PFSK-1 (cell line): ENCODE data around the gene ACER3.

Source experiments
- FOXP2 ChIP-seq: optimal IDR thresholded peaks from 2 replicates; pipeline ENCODE3; 2011; ENCODE audit warnings: borderline replicate concordance, control low read depth, inconsistent platforms; ENCODE audit not compliant: insufficient read depth; ENCODE audit errors: extremely low read length, extremely low read depth
- POLR2AphosphoS5 ChIP-seq: IDR thresholded peaks from 2 replicates; pipeline ENCODE4 v1.6.1; 2012; ENCODE audit warnings: low read depth, mild to moderate bottlenecking, control low read depth, low read length, moderate library complexity
- SIN3A ChIP-seq: IDR thresholded peaks from 2 replicates; pipeline ENCODE4 v1.6.1; 2012; ENCODE audit warnings: mild to moderate bottlenecking, low read length, moderate library complexity, borderline replicate concordance; ENCODE audit not compliant: insufficient read depth
- TAF1 ChIP-seq: IDR thresholded peaks from 2 replicates; pipeline ENCODE4 v1.6.1; 2012; ENCODE audit warnings: low read length, control low read depth, borderline replicate concordance; ENCODE audit not compliant: insufficient read depth
- TF ChIP-seq, protein P1 (sequence below), 2 experiments: IDR thresholded peaks; 2 replicates each; pipeline versions ENCODE4 v1.6.1 to v1.8.0; 2011 to 2012; ENCODE audit warnings: low read depth in 2 of 2, low read length in 2 of 2, control low read depth in 1 of 2, inconsistent platforms in 1 of 2, mild to moderate bottlenecking in 1 of 2, moderate library complexity in 1 of 2; ENCODE audit not compliant: insufficient read depth in 1 of 2

Gene ACER3

GRCh38 chr11:77047007-77047927, 186.5 kb downstream of the ACER3 start:
- TF ChIP-seq TAF1 (no peak), SIN3A (no peak), POLR2AphosphoS5 (no peak), FOXP2 (no peak)
- TF ChIP-seq, protein P1, sequence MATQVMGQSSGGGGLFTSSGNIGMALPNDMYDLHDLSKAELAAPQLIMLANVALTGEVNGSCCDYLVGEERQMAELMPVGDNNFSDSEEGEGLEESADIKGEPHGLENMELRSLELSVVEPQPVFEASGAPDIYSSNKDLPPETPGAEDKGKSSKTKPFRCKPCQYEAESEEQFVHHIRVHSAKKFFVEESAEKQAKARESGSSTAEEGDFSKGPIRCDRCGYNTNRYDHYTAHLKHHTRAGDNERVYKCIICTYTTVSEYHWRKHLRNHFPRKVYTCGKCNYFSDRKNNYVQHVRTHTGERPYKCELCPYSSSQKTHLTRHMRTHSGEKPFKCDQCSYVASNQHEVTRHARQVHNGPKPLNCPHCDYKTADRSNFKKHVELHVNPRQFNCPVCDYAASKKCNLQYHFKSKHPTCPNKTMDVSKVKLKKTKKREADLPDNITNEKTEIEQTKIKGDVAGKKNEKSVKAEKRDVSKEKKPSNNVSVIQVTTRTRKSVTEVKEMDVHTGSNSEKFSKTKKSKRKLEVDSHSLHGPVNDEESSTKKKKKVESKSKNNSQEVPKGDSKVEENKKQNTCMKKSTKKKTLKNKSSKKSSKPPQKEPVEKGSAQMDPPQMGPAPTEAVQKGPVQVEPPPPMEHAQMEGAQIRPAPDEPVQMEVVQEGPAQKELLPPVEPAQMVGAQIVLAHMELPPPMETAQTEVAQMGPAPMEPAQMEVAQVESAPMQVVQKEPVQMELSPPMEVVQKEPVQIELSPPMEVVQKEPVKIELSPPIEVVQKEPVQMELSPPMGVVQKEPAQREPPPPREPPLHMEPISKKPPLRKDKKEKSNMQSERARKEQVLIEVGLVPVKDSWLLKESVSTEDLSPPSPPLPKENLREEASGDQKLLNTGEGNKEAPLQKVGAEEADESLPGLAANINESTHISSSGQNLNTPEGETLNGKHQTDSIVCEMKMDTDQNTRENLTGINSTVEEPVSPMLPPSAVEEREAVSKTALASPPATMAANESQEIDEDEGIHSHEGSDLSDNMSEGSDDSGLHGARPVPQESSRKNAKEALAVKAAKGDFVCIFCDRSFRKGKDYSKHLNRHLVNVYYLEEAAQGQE (IDR thresholded peaks at IDR 0.05; ENCODE audit: insufficient read depth in 1 of 2, low read depth in 2 of 2, low read length in 2 of 2), result no peak

- TF ChIP-seq SIN3A, result no peak
- TF ChIP-seq, protein P1 (IDR thresholded peaks at IDR 0.05; ENCODE audit: insufficient read depth in 1 of 2, low read depth in 2 of 2, low read length in 2 of 2), result no peak
- no peak for TF ChIP-seq TAF1
- no peak for TF ChIP-seq POLR2AphosphoS5
- no peak for TF ChIP-seq FOXP2
These were observed 188.3 kb downstream of the ACER3 start for GRCh38 chr11:77049026-77049425.

GRCh38 chr11:77051511-77051910, 190.8 kb downstream of the ACER3 start:
- no peak for TF ChIP-seq TAF1
- TF ChIP-seq FOXP2, result no peak
- no peak for TF ChIP-seq POLR2AphosphoS5
- TF ChIP-seq SIN3A, result no peak
- TF ChIP-seq, protein P1 (IDR thresholded peaks at IDR 0.05; ENCODE audit: insufficient read depth in 1 of 2, low read depth in 2 of 2, low read length in 2 of 2), result no peak

DNA sequence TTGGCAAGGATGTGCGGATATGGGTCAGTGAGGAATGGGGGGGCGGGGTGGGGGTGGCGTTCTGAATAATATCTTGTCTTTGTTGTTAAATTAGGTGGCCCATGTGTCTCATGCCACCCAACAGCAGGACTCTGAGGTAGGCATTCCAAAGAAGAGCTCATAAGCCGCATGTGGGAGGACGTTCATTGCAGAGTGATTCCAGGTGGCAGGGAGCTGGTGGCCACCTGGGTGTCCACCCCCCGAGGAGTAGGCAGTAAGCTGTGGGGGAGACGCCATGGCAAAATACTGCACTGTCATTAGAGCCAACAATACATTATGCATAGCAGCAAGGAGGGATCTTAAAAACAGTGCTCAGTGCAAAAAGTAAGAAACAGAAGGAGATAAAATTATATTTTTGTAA, 191.8 kb downstream of the ACER3 start:
- TF ChIP-seq, protein P1 (IDR thresholded peaks at IDR 0.05; ENCODE audit: insufficient read depth in 1 of 2, low read depth in 2 of 2, low read length in 2 of 2), result no peak
- no peak for TF ChIP-seq SIN3A
- no peak for TF ChIP-seq TAF1
- no peak for TF ChIP-seq FOXP2
- TF ChIP-seq POLR2AphosphoS5, result no peak
